Stimulated activated naive B cell treated with anti-CD40 and anti-IgM and Interleukin-4, amounts not matched to agents 10 μg/mL and 1 μg/mL and 100 μg/mL, for 72 hours (primary cell): ENCODE measurements around the gene ITPKC.
A peak's percentile ranks its signal among the peaks of the same experiment; 100 is the strongest.

Experiments used
- ATAC-seq, 2 donors: fragments of 150-1000 bp; cut with Tn5 transposase; replicated peaks; 2 replicates each; pipeline ENCODE4 v1.10.0; 2021; ENCODE audit warnings: moderate library complexity in 1 of 2
- DNase-seq: peaks from one replicate; pipeline ENCODE4 v3.0.0; 2021
- H3K27ac Mint-ChIP-seq: one replicate; pipeline ENCODE4 v1.8.0; 2022; ENCODE audit warnings: mild to moderate bottlenecking, mixed read lengths
- H3K27me3 Mint-ChIP-seq, 2 donors: one replicate each; pipeline ENCODE4 v1.8.0; 2022; ENCODE audit warnings: mixed read lengths in 2 of 2
- H3K36me3 Mint-ChIP-seq, 2 donors: one replicate each; pipeline ENCODE4 v1.8.0; 2022; ENCODE audit warnings: mixed read lengths in 2 of 2, mild to moderate bottlenecking in 1 of 2
- H3K4me1 Mint-ChIP-seq, 2 donors: one replicate each; pipeline ENCODE4 v1.8.0; 2022; ENCODE audit warnings: mixed read lengths in 2 of 2, mild to moderate bottlenecking in 1 of 2
- H3K4me3 Mint-ChIP-seq, 2 donors: one replicate each; pipeline ENCODE4 v1.8.0; 2022; ENCODE audit warnings: mild to moderate bottlenecking in 2 of 2, mixed read lengths in 2 of 2, moderate library complexity in 1 of 2
- H3K9me3 Mint-ChIP-seq, 2 donors: one replicate each; pipeline ENCODE4 v1.8.0; 2022; ENCODE audit warnings: mixed read lengths in 2 of 2, mild to moderate bottlenecking in 1 of 2

ITPKC gene

DNA sequence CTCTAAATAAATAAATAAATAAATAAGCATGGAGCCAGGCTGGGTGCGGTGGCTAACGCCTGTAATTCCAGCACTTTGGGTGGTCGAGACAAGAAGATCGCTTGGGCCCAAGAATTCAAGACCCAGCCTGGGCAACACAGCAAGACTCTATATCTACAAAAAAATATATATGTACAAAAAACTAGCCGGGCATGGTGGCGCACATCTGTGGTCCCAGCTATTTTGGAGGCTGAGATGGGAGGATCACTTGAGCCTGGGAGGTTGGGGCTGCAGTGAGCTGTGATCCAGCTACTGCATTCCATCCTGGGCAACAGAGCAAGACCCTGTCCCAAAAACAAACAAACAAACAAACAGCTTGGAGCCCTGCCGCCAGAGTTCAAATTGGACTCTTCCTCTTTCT lies 30.6 kb downstream of the ITPKC start:
- DNase-seq (no peak), ATAC-seq (no peak)
- peaks cover 0 to 2% of the 10 kb centered on the region in 2 donors for H3K9me3 Mint-ChIP-seq
- H3K36me3 Mint-ChIP-seq, result peaks cover 20 to 30% of the 10 kb centered on the region in 2 donors
- no peak overlapping the region for H3K4me3 Mint-ChIP-seq
- no peaks in the 10 kb centered on the region for H3K27me3 Mint-ChIP-seq
- H3K4me1 Mint-ChIP-seq, result peaks cover 13 to 22% of the 10 kb centered on the region in 2 donors
- H3K27ac Mint-ChIP-seq, result no peak overlapping the region

DNA sequence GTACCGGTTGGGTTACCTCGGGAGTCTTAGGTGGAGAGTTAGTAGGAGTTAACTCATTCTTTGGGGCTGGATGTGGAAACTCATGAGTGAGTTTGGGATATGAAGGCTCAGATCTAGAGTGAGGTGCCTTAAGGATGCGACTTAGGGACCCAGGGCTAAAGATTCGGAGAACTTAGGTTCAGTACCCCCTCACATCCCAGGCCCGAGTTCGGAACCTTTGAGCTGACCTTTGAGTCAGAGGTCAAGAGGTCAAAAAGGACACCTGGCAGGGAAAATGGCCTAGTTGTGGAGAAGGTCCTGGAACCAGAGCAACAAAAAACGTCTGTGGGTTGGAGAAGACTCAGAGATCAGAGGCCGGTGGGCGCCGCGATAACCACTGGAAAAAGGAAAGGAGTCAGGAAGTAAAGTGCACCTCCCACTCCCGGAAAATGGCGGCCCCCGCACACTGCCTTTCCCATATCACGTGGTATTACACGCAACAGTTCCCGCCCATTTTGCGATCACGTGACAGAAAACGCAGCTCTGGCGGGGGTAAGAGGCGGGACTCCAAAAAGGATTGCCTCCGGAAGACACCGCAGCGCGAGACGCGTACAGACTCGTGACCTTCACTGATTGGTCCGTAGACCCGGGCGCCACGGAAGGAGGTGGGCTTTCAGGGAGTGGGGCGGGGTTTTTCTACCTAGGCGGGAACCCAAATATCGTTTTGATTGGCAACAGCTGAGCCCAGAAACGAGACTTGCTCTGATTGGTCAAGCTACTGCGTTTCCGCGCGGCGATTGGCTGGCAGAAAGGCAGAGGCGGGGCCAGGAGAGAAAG lies 33.4 kb downstream of the ITPKC start, which contains the start of gene ACTMAP:
Gene ACTMAP, minus strand, starts transcription at position 420 of the 816 bp plus-strand sequence. CDS start 674 bp downstream, outside the sequence.
- Mint-ChIP-seq H3K36me3 (peaks cover 34 to 41% of the 10 kb centered on the region in 2 donors), H3K27me3 (no peaks in the 10 kb centered on the region), H3K9me3 (peaks cover 0 to 2% of the 10 kb centered on the region in 2 donors), H3K4me3 (peak within 1 kb of the TSS; percentile 85 to 99), H3K27ac (peak within 1 kb of the TSS; percentile 99), H3K4me1 (peaks cover 25 to 45% of the 10 kb centered on the region in 2 donors)
- ATAC-seq (peak; percentile 89 to 90), DNase-seq (peak; percentile 100)

DNA sequence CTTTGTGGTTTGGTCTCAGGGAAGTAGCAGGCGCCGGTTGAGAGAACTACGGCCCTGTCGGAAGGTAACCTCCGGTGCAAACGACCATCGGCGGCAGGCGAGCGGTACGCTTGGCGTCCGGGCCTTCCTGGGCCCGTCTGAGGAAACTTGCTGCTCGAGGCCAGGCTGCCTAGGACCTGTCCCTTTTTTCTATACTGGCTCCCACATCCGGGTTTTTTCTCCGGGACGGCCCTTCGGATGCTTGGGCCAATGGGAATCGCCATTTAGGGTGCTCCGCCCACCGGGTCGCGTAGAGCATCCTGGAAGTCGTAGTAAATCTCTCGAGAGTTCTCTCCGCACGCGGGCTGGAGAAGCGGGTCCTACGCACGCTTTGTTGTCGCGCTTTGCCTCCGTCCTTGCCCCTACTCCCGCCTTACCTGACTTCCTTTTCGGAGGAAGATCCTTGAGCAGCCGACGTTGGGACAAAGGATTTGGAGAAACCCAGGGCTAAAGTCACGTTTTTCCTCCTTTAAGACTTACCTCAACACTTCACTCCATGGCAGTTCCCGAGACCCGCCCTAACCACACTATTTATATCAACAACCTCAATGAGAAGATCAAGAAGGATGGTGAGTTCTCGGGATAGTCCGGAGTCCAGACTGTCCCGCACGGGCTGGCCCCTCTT lies 34.1 kb downstream of the ITPKC start, which contains the start of gene SNRPA:
Gene SNRPA, plus strand, starts transcription at position 330 of the 664 bp plus-strand sequence. Its CDS starts 206 bp downstream, at position 536.
- Mint-ChIP-seq H3K4me1 (peaks cover 32 to 53% of the 10 kb centered on the region in 2 donors), H3K36me3 (peaks cover 41 to 49% of the 10 kb centered on the region in 2 donors)
- peak; percentile 79 for ATAC-seq

DNA sequence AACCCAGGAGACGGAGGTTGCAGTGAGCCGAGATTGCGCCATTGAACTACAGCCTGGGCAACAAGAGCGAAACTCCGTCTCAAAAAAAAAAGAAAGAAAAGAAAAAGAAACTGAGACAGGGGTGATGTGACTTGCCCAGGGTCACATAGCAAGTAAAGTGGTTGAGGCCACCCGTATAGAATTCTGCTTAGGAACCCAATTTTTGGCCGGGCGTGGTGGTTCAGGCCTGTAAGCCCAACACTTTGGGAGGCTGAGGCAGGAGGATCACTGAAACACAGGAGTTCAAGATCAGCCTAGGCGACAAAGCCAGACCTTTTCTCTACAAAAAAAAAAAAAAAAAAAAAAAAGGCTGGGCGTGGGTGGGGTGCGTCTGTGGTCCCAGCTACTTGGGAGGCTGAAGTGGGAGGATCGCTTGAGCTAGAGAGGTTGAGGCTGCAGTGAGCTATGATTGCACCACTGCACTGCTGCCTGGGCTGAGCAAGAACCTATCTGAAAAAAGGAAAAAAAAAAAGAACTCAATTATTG lies 35.4 kb downstream of the ITPKC start:
- Mint-ChIP-seq H3K4me1 (peaks cover 38 to 66% of the 10 kb centered on the region in 2 donors), H3K9me3 (peaks cover 0 to 2% of the 10 kb centered on the region in 2 donors), H3K4me3 (peak overlapping the region; percentile 85 to 99), H3K27me3 (no peaks in the 10 kb centered on the region), H3K36me3 (peaks cover 52 to 59% of the 10 kb centered on the region in 2 donors), H3K27ac (peak overlapping the region; percentile 99)
- ATAC-seq (no peak), DNase-seq (no peak)

More for the DNA sequence above, 34.1 kb downstream of the ITPKC start, which contains the start of gene SNRPA:
- peak; percentile 95 for DNase-seq
- peak within 1 kb of the TSS; percentile 85 to 99 for H3K4me3 Mint-ChIP-seq
- peaks cover 0 to 2% of the 10 kb centered on the region in 2 donors for H3K9me3 Mint-ChIP-seq
- peak within 1 kb of the TSS; percentile 99 for H3K27ac Mint-ChIP-seq
- H3K27me3 Mint-ChIP-seq, result no peaks in the 10 kb centered on the region

DNA sequence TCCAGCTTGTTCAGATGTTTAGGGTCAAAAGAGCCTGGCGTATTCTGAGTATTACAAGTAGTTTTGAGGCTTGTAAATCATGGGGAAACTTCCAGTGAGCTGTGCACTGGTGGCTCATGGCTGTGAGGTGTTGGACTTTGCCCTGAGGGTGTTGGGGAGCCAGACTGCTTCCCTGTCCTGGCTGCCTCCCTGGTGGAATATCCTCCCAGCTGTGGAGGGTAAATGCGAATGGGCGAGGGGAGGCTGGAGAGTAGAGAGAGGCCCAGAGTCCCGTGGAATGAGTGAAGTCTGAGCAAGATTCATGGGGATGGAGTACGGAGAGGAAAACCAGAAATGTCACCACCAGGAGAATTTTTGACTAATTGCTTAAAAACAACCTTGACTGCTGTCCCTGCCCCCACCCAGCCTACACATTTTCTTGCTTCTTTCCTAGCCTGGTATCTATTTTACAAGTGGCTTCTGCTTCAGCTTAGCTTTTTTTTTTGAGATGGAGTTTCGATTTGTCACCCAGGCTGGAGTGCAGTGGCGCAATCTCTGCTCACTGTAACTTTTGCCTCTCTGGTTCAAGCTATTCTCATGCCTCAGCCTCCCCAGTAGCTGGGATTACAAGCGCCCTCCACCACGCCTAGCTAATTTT lies 37.8 kb downstream of the ITPKC start:
- no peak for ATAC-seq
- H3K36me3 Mint-ChIP-seq, result peaks cover 55 to 66% of the 10 kb centered on the region in 2 donors
- no peaks in the 10 kb centered on the region for H3K9me3 Mint-ChIP-seq
- DNase-seq, result no peak
- peaks cover 33 to 59% of the 10 kb centered on the region in 2 donors for H3K4me1 Mint-ChIP-seq
- peak overlapping the region; percentile 81 to 84 for H3K4me3 Mint-ChIP-seq
- H3K27ac Mint-ChIP-seq, result peak overlapping the region; percentile 70
- no peaks in the 10 kb centered on the region for H3K27me3 Mint-ChIP-seq

DNA sequence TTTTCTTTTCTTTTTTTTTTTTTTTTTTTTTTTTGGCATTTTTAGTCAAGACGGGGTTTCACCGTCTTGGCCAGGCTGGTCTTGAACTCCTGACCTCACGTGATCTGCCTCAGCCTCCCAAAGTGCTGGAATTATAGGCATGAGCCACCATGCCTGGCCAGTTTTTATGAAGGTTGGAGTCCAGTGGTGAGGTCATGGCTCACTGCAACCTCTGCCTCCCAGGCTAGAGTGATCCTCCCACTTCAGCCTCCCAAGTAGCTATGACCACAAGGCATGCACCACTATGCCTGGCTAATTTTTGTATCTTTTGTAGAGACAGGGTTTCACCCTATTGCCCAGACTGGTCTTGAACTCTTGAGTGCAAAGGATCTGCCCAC lies 38.3 kb downstream of the ITPKC start:
- Mint-ChIP-seq H3K4me3 (peak overlapping the region; percentile 81 to 84), H3K9me3 (no peaks in the 10 kb centered on the region), H3K4me1 (peaks cover 32 to 56% of the 10 kb centered on the region in 2 donors), H3K27me3 (no peaks in the 10 kb centered on the region), H3K27ac (peak overlapping the region; percentile 20), H3K36me3 (peaks cover 56 to 67% of the 10 kb centered on the region in 2 donors)
- DNase-seq (no peak), ATAC-seq (no peak)

DNA sequence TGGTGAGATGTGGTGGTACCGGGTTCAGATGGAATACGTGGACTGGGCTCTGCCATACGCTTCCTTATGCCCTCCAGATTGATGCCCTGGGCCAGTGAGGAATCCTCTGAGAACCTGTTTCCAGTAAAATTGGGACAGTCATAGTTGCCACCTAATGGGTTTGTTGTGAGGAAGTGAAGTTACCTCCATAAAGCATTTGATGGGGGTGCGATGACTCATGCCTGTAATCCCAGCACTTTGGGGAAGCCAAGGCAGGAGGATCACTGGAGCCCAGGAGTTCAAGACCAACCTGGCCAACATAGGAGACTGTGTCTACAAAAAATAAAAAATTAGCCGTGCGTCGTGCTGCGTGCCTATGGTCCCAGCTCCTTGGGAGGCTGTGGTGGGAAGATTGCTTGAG lies 38.9 kb downstream of the ITPKC start:
- peak overlapping the region; percentile 55 to 81 for H3K4me3 Mint-ChIP-seq
- peak overlapping the region; percentile 22 for H3K27ac Mint-ChIP-seq
- peaks cover 62 to 73% of the 10 kb centered on the region in 2 donors for H3K36me3 Mint-ChIP-seq
- no peak for DNase-seq
- no peaks in the 10 kb centered on the region for H3K9me3 Mint-ChIP-seq
- no peaks in the 10 kb centered on the region for H3K27me3 Mint-ChIP-seq
- H3K4me1 Mint-ChIP-seq, result peaks cover 33 to 56% of the 10 kb centered on the region in 2 donors
- no peak for ATAC-seq

DNA sequence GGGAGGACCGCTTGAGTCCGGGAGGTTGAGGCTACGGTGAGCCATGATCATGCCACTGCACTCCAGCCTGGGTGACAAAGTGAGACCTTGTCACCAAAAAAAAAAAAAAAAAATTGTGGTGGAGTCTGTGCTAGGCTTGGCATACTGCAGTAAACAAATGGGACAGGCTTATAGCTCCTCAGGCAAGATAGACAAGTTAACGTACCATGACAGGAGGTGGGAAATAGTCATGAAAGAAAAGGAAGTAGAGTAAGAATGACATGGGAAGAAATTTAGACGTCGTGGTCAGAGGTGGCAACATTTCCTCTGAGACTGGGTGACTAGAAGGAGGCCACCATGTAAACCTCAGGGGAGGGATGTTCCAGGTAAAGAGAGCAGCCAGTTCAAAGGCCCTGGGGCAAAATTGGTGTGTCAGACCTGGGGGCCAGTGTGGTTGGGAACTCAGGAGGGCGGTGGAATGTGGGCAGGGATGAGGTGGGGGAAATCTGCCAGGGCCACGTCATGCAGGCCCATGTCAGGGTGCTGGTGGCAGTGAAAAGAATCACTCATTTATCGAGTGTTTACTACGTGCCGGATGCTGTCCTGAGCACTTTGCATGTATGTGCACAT lies 39.7 kb downstream of the ITPKC start:
- Mint-ChIP-seq H3K36me3 (peaks cover 61 to 71% of the 10 kb centered on the region in 2 donors), H3K4me3 (peak overlapping the region; percentile 34 to 54), H3K27me3 (no peaks in the 10 kb centered on the region), H3K4me1 (peaks cover 35 to 56% of the 10 kb centered on the region in 2 donors), H3K9me3 (no peaks in the 10 kb centered on the region), H3K27ac (peak overlapping the region; percentile 49)
- DNase-seq (no peak), ATAC-seq (peak in 1 of 2 donors; percentile 24)

DNA sequence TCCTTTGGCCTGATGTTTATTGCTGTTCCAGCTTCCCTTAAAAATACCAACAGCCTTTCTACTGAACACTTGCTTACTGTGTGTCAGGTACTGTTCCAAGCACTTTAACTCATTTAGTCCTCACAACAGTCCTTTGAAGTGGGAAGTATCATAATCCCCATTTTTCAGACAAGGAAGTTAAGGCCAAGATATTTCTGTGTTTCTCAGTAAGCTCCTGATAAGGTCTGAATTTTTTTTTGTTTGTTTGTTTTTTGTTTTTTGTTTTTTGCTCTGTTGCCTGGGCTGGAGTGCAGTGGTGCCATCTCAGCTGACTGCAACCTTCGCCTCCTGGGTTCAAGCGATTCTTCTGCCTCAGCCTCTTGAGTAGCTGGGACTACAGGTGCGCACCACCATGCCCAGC lies 41.6 kb downstream of the ITPKC start:
- peak overlapping the region; percentile 31 for H3K27ac Mint-ChIP-seq
- no peak overlapping the region for H3K4me3 Mint-ChIP-seq
- no peaks in the 10 kb centered on the region for H3K27me3 Mint-ChIP-seq
- H3K9me3 Mint-ChIP-seq, result no peaks in the 10 kb centered on the region
- ATAC-seq, result no peak
- H3K36me3 Mint-ChIP-seq, result peaks cover 66 to 77% of the 10 kb centered on the region in 2 donors
- peaks cover 39 to 63% of the 10 kb centered on the region in 2 donors for H3K4me1 Mint-ChIP-seq
- no peak for DNase-seq

DNA sequence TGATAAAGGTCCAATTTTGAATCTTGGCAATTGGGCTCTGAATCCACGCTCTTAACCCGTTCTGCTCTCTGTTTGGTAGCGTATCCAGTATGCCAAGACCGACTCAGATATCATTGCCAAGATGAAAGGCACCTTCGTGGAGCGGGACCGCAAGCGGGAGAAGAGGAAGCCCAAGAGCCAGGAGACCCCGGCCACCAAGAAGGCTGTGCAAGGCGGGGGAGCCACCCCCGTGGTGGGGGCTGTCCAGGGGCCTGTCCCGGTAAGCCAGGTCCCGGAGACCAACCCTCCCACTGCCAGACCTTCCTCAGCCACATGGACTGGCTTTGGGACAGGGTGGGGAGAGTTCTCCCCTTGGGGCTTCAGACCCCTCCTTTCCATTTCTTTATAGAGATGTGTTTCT lies 42.4 kb downstream of the ITPKC start:
- Mint-ChIP-seq H3K27ac (no peak overlapping the region), H3K4me1 (peaks cover 43 to 64% of the 10 kb centered on the region in 2 donors), H3K27me3 (no peaks in the 10 kb centered on the region), H3K36me3 (peaks cover 71 to 83% of the 10 kb centered on the region in 2 donors), H3K4me3 (no peak overlapping the region), H3K9me3 (no peaks in the 10 kb centered on the region)
- DNase-seq, result no peak
- ATAC-seq, result no peak

DNA sequence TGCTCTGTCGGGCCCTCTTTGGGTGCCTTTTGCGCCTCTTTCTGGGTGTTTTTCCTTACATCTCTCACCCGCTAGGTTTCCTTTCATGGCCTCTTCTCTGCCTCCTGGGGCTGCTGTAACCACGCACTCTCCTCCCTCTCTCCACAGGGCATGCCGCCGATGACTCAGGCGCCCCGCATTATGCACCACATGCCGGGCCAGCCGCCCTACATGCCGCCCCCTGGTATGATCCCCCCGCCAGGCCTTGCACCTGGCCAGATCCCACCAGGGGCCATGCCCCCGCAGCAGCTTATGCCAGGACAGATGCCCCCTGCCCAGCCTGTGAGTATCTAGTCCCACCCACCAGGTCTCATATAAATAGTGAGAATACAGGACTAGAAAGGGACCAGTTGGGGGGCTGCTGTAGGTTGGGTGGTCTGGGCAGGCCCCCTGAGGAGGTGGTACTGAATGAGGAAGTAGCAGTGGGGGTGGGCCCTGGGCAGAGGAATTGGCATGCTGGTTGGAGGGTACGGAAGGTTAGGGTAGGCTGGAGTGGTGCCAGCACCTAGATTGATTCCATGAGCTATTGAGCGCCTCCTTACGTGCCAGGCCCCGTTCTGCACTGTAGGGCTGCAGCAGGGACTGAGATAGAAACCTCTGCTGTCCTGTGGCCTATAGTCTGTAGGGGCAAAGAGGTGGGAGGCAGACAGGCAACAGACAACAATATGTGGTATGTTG lies 46.0 kb downstream of the ITPKC start:
- Mint-ChIP-seq H3K4me1 (peaks cover 21 to 33% of the 10 kb centered on the region in 2 donors), H3K27me3 (no peaks in the 10 kb centered on the region), H3K36me3 (peaks cover 65 to 80% of the 10 kb centered on the region in 2 donors), H3K9me3 (no peaks in the 10 kb centered on the region), H3K27ac (peak overlapping the region; percentile 56), H3K4me3 (no peak overlapping the region)
- ATAC-seq (no peak), DNase-seq (no peak)

DNA sequence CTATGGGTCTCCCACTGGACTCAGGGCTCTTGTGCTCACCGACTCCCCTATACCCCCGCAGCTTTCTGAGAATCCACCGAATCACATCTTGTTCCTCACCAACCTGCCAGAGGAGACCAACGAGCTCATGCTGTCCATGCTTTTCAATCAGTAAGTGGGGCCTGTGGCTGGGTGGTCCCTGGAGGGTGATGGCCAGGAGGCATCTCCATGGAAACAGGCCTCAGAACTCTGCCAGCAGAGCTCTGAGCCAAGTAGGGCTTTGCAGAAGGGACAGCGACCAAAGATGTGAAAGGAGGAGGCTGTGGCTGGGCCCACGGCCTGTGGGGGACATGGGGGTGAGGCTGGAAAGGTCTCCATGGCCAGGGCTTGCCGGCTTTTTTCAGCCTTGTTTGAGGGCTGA lies 46.6 kb downstream of the ITPKC start:
- H3K4me1 Mint-ChIP-seq, result peaks cover 19 to 30% of the 10 kb centered on the region in 2 donors
- H3K27ac Mint-ChIP-seq, result no peak overlapping the region

DNA sequence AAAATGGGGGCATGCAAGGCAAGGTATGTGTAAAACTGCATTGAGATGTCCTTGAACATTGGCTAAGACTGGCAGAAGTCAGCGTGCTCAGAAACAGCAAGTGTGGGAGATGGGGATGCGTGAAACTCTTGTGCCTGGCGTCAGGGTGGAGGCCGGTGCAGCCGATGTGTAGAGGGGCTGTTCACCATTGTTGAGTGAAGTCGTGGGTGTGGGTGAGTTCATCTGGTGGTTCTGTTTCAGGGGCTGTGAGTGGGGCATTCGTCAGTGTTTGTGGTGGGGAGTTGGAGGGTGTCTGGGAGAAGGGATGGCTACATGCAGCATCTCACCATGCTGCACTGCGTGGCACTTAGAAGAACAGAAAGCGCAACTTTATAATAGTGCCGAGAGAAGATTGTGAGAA lies 47.1 kb downstream of the ITPKC start:
- no peak for DNase-seq
- peaks cover 19 to 35% of the 10 kb centered on the region in 2 donors for H3K4me1 Mint-ChIP-seq
- ATAC-seq, result no peak
- peak overlapping the region in 1 of 2 donors; percentile 2 for H3K4me3 Mint-ChIP-seq
- peaks cover 56 to 75% of the 10 kb centered on the region in 2 donors for H3K36me3 Mint-ChIP-seq
- no peak overlapping the region for H3K27ac Mint-ChIP-seq
- no peaks in the 10 kb centered on the region for H3K27me3 Mint-ChIP-seq
- no peaks in the 10 kb centered on the region for H3K9me3 Mint-ChIP-seq

More for the DNA sequence above, 46.6 kb downstream of the ITPKC start:
- no peaks in the 10 kb centered on the region for H3K27me3 Mint-ChIP-seq
- DNase-seq (no peak), ATAC-seq (no peak)
- peaks cover 59 to 75% of the 10 kb centered on the region in 2 donors for H3K36me3 Mint-ChIP-seq
- H3K9me3 Mint-ChIP-seq, result no peaks in the 10 kb centered on the region
- no peak overlapping the region for H3K4me3 Mint-ChIP-seq
